Esophagus squamous epithelium (tissue), 5 donors: ENCODE data around the gene LLPH. TPM values are rescaled to one million over a fixed set of nuclear protein-coding genes. Genes with fewer than 3 reads are reported as not detected.
A peak's percentile ranks its signal among the peaks of the same experiment; 100 is the strongest.

Source experiments
- DNase-seq: peaks from one replicate; lab custom pipeline; 2025; lab: John Stamatoyannopoulos, UW
- H3K27ac ChIP-seq, 4 donors: fragments of 200-600 bp; sonication (generic); one replicate each; pipeline ENCODE4 v1.5.1; 2016 to 2019; ENCODE audit warnings: mild to moderate bottlenecking in 1 of 4
- H3K27me3 ChIP-seq, 4 donors: fragments of 200-600 bp; sonication (generic); 1 replicate in 3 of 4; 2 replicates in 1 of 4; pipeline versions ENCODE4 v1.5.1 to v1.6.0; 2017 to 2021; ENCODE audit warnings: antibody characterized with exemption in 1 of 4
- H3K36me3 ChIP-seq, 3 donors: fragments of 200-600 bp; sonication (generic); one replicate each; pipeline ENCODE4 v1.5.1; 2016 to 2019
- H3K4me1 ChIP-seq, 3 donors: fragments of 200-600 bp; sonication (generic); one replicate each; pipeline ENCODE4 v1.5.1; 2017 to 2019
- H3K4me3 ChIP-seq, 4 donors: fragments of 200-600 bp; sonication (generic); 1 replicate in 3 of 4; 2 replicates in 1 of 4; pipeline ENCODE4 v1.5.1; 2016 to 2019; ENCODE audit warnings: mild to moderate bottlenecking in 2 of 4, moderate library complexity in 1 of 4
- H3K9me3 ChIP-seq, 3 donors: fragments of 200-600 bp; sonication (generic); one replicate each; pipeline ENCODE4 v1.5.1; 2016 to 2019
- POLR2A ChIP-seq, 4 donors: fragments of 450-650 bp; IDR thresholded peaks; one replicate each; pipeline ENCODE4 v1.6.1; 2017; ENCODE audit warnings: antibody characterized with exemption in 4 of 4, mild to moderate bottlenecking in 4 of 4, moderate library complexity in 3 of 4
- WGBS, 2 donors: methylation state at CpG; one replicate each; pipeline ENCODE4 v1.1.5; 2018; 5-methylcytosine and 5-hydroxymethylcytosine counted together
- intact Hi-C: fragments of 100-400 bp; cut with DNase I; formaldehyde crosslinking; loops from one replicate; pipeline ENCODE4 v1.15.0; 2022
- total RNA-seq, 4 donors: library from RNA; depleted of rRNA; stranded (reverse); fragments of >200 nt; gene quantifications; one replicate each; pipeline ENCODE4 v1.1.0, GENCODE V29; 2016
- TF ChIP-seq, protein P1 (sequence below), 6 experiments: fragments of 450-650 bp in 4 of 6; fragments of 200-600 bp in 2 of 6; sonication (generic) in 2 of 6; IDR thresholded peaks; one replicate each; pipeline ENCODE4 v1.5.1; 2016 to 2019; ENCODE audit warnings: antibody characterized with exemption in 6 of 6, mild to moderate bottlenecking in 4 of 6, moderate library complexity in 4 of 6
- donor health status: DM: yes; HTN: yes; CAD: no.

Gene LLPH
- total RNA-seq, 4 donors from 2014 or later, result 3.1 to 15.6 (median 9.1) TPM

DNA sequence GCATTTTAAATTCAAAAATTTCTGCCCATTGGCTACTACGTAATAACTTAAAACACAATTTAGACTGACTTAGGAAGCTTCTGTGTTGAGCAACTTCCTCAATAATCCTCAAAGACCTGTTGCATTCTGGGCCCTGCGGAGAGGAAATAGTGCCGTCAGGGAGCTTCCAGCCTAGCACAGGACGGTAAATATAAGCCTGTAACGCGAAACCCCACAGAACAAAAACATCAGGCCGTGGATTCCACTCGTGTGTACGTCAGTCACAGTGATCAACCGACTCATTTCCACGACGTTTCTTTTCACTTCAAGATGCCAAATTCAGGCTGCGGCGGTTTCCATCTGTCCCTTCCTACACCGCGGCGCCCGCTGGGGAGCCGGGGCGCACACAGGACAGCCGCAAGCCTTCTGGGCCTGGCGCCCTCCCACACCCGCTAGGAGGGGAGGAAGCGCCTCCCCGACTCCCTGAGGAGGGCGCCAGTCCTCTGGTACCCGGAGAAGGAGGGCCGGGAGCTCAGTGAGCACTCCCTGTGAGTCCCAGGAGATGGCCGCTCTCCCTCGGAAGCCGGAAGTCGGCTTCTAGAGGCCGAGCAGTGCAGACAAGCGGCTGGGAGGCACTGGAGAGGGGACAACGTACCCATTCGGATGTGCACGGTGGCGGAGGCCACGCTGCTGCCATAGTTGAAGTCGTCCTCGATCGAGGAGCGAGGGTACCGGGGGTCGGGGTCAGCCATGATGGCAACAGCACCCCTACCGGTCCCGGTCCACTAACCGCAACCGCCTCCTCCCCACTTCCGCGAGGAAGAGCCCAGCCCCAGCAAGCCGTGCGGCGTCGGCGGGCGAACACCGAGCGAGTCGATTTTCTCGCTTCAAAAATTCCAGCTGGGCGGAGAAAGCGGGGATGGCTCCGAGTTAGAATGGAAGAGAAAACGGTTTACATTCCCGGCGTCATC lies 38.9 kb upstream of the LLPH start, which contains the start of gene TMBIM4:
TSS of gene TMBIM4 (minus strand) at position 776 of the 950 bp plus-strand sequence. CDS start at position 731, 45 bp downstream.
- Histone ChIP-seq H3K9me3 (peaks cover 0 to 3% (median 0%) of the 10 kb centered on the region in 3 donors), H3K27ac (peak within 1 kb of the TSS; percentile 96 to 99 (median 98)), H3K27me3 (no peaks in the 10 kb centered on the region), H3K36me3 (peaks cover 0 to 23% (median 0%) of the 10 kb centered on the region in 3 donors), H3K4me3 (peak within 1 kb of the TSS; percentile 81 to 94 (median 87)), H3K4me1 (peaks cover 0 to 27% (median 9%) of the 10 kb centered on the region in 3 donors)
- 0% methylated on average over 12 to 19 of the region's 67 CpGs for WGBS, 2 donors
- intact Hi-C loops, result no loop called here
- peak in 2 of 4 donors; percentile 70 for TF ChIP-seq POLR2A (IDR thresholded peaks at IDR 0.05)
- TF ChIP-seq, protein P1, sequence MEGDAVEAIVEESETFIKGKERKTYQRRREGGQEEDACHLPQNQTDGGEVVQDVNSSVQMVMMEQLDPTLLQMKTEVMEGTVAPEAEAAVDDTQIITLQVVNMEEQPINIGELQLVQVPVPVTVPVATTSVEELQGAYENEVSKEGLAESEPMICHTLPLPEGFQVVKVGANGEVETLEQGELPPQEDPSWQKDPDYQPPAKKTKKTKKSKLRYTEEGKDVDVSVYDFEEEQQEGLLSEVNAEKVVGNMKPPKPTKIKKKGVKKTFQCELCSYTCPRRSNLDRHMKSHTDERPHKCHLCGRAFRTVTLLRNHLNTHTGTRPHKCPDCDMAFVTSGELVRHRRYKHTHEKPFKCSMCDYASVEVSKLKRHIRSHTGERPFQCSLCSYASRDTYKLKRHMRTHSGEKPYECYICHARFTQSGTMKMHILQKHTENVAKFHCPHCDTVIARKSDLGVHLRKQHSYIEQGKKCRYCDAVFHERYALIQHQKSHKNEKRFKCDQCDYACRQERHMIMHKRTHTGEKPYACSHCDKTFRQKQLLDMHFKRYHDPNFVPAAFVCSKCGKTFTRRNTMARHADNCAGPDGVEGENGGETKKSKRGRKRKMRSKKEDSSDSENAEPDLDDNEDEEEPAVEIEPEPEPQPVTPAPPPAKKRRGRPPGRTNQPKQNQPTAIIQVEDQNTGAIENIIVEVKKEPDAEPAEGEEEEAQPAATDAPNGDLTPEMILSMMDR (IDR thresholded peaks at IDR 0.05), result peak in 5 of 6 experiments; percentile 37 to 64 (median 48)
- peak; percentile 65 for DNase-seq

DNA sequence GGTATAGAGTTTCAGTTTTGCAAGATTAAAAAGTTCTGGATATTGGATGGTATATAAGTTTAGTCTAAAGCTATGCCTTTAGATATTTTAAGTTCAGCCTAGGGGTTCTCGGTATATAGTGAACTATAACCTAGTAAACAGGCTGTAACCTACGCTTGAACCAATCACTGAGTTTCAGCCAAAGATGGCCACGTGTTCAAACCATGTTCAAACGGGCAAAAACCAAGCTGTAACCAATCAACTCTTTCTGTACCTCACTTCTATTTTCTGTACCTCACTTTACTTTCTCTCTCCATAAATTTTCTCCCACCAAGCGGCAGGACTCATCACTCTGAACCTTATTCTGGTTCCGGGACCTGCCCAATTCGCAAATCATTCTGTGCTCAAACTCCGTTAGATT lies 37.9 kb upstream of the LLPH start:
- H3K36me3 ChIP-seq, result peaks cover 0 to 23% (median 0%) of the 10 kb centered on the region in 3 donors
- H3K4me3 ChIP-seq, result peak overlapping the region in 3 of 4 donors; percentile 81 to 93 (median 81)
- H3K9me3 ChIP-seq, result peaks cover 0 to 3% (median 0%) of the 10 kb centered on the region in 3 donors
- intact Hi-C loops, result no loop called here
- no peak for TF ChIP-seq POLR2A (IDR thresholded peaks at IDR 0.05)
- TF ChIP-seq, protein P1 (IDR thresholded peaks at IDR 0.05), result no peak
- DNase-seq, result no peak
- H3K27me3 ChIP-seq, result no peaks in the 10 kb centered on the region
- H3K4me1 ChIP-seq, result peaks cover 0 to 29% (median 9%) of the 10 kb centered on the region in 3 donors
- WGBS, 2 donors, result 70 to 74% methylated on average over 8 of the region's 8 CpGs
- peak overlapping the region; percentile 96 to 99 (median 98) for H3K27ac ChIP-seq

DNA sequence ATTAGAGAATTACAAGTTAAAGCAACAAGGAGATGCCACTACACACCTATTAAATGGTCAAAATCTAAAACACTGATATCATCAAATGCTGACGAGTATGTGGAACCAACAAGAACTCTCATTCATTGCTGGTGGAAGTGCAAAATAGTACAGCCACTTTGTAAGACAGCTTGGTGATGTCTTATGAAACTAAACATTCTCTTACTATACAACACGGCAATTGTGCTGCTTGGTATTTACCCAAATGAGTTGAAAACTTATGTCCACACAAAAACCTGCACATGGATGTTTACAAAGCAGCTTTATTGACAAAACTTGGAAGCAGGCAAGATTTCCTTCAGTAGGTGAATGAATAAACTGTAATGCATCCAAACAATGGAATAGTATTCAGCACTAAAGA lies 36.0 kb upstream of the LLPH start:
- Histone ChIP-seq H3K27ac (no peak overlapping the region), H3K27me3 (no peaks in the 10 kb centered on the region), H3K4me1 (peaks cover 0 to 40% (median 9%) of the 10 kb centered on the region in 3 donors), H3K4me3 (no peak overlapping the region), H3K9me3 (peaks cover 0 to 3% (median 0%) of the 10 kb centered on the region in 3 donors), H3K36me3 (peaks cover 0 to 23% (median 0%) of the 10 kb centered on the region in 3 donors)
- WGBS, 2 donors, result 88 to 97% methylated on average over 2 of the region's 2 CpGs
- TF ChIP-seq, protein P1 (IDR thresholded peaks at IDR 0.05), result no peak
- no peak for TF ChIP-seq POLR2A (IDR thresholded peaks at IDR 0.05)
- intact Hi-C loops, result no loop called here
- DNase-seq, result no peak

DNA sequence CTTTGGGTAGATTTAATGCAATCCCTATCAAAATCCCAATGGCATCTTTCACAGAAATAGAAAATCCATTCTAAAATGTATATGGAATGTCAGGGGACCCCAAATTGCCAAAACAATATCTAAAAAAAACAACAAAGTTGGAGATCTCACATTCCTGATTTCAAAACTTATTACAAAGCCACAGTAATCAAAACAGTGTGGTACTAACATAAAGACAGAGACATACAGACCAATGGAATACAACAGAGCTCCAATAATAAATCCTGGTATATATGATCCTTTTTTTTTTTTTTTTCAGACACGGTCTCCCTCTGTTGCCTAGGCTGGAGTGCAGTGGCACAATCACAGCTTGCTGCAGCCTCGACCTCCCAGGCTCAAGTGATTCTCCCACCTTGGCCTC lies 34.6 kb upstream of the LLPH start:
- peaks cover 0 to 3% (median 0%) of the 10 kb centered on the region in 3 donors for H3K9me3 ChIP-seq
- intact Hi-C loops, result no loop called here
- 92% methylated on average over 2 of the region's 2 CpGs for WGBS, 2 donors
- H3K4me1 ChIP-seq, result peaks cover 0 to 37% (median 9%) of the 10 kb centered on the region in 3 donors
- peaks cover 0 to 36% (median 0%) of the 10 kb centered on the region in 3 donors for H3K36me3 ChIP-seq
- H3K4me3 ChIP-seq, result no peak overlapping the region
- no peak for DNase-seq
- TF ChIP-seq, protein P1 (IDR thresholded peaks at IDR 0.05), result no peak
- TF ChIP-seq POLR2A (IDR thresholded peaks at IDR 0.05), result no peak
- H3K27me3 ChIP-seq, result no peaks in the 10 kb centered on the region
- no peak overlapping the region for H3K27ac ChIP-seq
